ENCODE measurements around the gene DNAI2. TPM values are rescaled to one million over a fixed set of nuclear protein-coding genes. Genes with fewer than 3 reads are reported as not detected.

Gene DNAI2
- total RNA-seq, 4 donors from 2014 or later = 0.13 TPM; not detected in 3

DNA sequence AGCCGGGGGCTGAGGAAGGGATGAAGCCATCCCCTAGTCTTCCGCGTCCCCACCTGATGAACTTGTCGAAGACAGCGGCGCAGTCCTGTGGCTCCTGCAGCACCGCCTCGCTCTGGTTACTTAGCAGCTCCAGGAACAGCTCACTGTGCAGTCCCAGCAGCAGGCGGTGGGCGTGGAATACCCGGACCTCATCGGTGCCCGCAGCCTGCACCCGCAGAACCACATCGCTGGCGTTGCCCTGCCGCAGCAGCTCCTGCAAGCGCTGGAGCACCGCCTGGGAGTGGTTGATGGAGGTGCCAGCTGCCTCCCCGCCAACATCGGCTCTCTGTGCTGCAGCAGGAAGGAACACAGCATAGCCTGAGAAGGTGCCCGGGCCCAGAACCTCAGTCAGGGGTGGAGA lies 85.9 kb downstream of the DNAI2 start:
- H3K27me3 ChIP-seq = no peaks in the 10 kb centered on the region
- H3K4me3 ChIP-seq (replicated peaks in 1 of 3) = no peak overlapping the region
- intact Hi-C loops (cut with DNase I) = loop anchor here (2.0 to 5.0 kb wide), 2 partner anchors 59 to 153 kb away; no protein-coding TSS in a partner anchor
- no peaks in the 10 kb centered on the region for H3K36me3 ChIP-seq
- TF ChIP-seq, protein P1, sequence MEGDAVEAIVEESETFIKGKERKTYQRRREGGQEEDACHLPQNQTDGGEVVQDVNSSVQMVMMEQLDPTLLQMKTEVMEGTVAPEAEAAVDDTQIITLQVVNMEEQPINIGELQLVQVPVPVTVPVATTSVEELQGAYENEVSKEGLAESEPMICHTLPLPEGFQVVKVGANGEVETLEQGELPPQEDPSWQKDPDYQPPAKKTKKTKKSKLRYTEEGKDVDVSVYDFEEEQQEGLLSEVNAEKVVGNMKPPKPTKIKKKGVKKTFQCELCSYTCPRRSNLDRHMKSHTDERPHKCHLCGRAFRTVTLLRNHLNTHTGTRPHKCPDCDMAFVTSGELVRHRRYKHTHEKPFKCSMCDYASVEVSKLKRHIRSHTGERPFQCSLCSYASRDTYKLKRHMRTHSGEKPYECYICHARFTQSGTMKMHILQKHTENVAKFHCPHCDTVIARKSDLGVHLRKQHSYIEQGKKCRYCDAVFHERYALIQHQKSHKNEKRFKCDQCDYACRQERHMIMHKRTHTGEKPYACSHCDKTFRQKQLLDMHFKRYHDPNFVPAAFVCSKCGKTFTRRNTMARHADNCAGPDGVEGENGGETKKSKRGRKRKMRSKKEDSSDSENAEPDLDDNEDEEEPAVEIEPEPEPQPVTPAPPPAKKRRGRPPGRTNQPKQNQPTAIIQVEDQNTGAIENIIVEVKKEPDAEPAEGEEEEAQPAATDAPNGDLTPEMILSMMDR (IDR thresholded peaks at IDR 0.05) = no peak
- no peak for TF ChIP-seq POLR2A (IDR thresholded peaks at IDR 0.05)
- H3K4me1 ChIP-seq = peaks cover 20 to 31% of the 10 kb centered on the region in 2 donors
- no peak overlapping the region for H3K27ac ChIP-seq
- no peak for DNase-seq
- 96% methylated on average over 21 to 22 of the region's 22 CpGs for WGBS, 2 donors
- H3K9me3 ChIP-seq = no peaks in the 10 kb centered on the region

DNA sequence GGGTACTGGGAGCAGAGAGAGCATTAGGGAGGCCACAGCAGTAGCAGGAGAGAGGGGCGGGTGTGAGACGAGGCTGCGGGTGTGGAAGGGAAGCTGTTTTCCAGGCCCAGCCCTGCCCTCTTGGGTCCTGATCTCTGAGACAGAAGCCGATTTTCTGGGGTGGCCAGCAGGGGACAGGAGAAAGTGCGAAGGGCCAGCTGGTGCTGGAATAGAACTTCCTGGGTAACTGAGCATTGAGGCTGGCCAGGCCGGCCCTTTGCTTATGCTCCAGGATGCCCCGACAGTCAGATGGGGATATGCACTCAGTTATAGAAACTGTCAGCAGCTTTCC lies 86.8 kb downstream of the DNAI2 start:
- intact Hi-C loops (cut with DNase I) = loop anchor here (2.0 to 5.0 kb wide), 2 partner anchors 60 to 154 kb away; no protein-coding TSS in a partner anchor

DNA sequence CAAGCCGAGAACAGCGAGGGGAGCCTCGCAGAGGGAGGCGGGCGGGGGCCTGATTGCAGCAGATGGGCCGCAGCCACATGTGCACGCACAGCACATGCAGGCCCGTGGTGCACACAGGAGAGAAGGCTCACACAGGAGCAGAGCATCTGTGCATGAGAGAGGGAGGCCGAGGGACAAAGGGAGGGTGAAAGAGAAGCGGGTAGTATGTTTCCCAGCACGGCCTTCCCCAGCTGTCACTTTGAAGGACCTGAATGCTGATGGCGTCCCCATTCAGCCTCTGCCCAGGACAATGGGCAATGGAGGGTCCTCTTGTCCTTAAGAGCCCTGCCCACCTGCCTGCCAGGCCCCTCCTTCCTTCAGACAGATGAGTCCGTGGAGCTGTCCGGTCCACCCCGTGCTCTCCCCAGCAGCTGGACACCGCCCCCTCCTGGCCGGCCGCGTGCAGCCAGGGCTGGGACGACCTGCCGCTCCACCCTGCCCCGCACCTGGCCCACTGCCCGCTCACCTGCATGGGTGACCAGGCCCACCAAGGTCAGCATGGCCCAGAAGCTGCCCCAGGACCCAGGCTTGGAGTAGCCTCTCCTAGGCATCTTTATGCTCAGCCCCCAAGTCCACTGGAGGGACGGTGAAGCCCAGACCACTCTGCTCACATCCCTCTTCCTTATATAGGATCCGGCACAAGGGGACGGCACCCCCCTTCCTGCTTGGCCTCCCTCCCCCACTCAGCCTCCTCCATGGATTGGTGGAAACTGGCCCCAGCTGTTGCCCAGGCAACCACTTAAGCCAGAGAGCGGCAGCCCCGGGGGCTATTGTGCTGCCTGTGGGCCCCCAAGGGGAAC lies 87.4 kb downstream of the DNAI2 start, which contains the start of gene BTBD17:
TSS of gene BTBD17 (minus strand) at position 639 of the 839 bp plus-strand sequence. CDS start at position 590, 49 bp downstream.
- intact Hi-C loops (cut with DNase I) = loop anchor here (2.0 to 5.0 kb wide), 2 partner anchors 61 to 154 kb away; no protein-coding TSS in a partner anchor
- H3K4me3 ChIP-seq (replicated peaks in 1 of 3) = no peak within 1 kb of the TSS
- H3K36me3 ChIP-seq = no peaks in the 10 kb centered on the region
- DNase-seq = peak; percentile 83 to 84
- peaks cover 20 to 30% of the 10 kb centered on the region in 2 donors for H3K4me1 ChIP-seq
- no peak for TF ChIP-seq POLR2A (IDR thresholded peaks at IDR 0.05)
- TF ChIP-seq, protein P1 (IDR thresholded peaks at IDR 0.05) = peak; percentile 62 to 91 (median 74)
- H3K9me3 ChIP-seq = no peaks in the 10 kb centered on the region
- 33 to 41% methylated on average over 23 to 25 of the region's 28 CpGs for WGBS, 2 donors
- peak within 1 kb of the TSS in 2 of 3 donors; percentile 10 to 24 for H3K27ac ChIP-seq
- H3K27me3 ChIP-seq = no peaks in the 10 kb centered on the region

More for the DNA sequence above, 86.8 kb downstream of the DNAI2 start:
- H3K4me3 ChIP-seq (replicated peaks in 1 of 3) = no peak overlapping the region
- no peaks in the 10 kb centered on the region for H3K27me3 ChIP-seq
- TF ChIP-seq, protein P1 (IDR thresholded peaks at IDR 0.05) = no peak
- TF ChIP-seq POLR2A (IDR thresholded peaks at IDR 0.05) = no peak
- no peak for DNase-seq
- H3K4me1 ChIP-seq = peaks cover 20 to 31% of the 10 kb centered on the region in 2 donors
- H3K36me3 ChIP-seq = no peaks in the 10 kb centered on the region
- 69% methylated on average over 7 of the region's 7 CpGs for WGBS, 2 donors
- no peaks in the 10 kb centered on the region for H3K9me3 ChIP-seq
- H3K27ac ChIP-seq = no peak overlapping the region

DNA sequence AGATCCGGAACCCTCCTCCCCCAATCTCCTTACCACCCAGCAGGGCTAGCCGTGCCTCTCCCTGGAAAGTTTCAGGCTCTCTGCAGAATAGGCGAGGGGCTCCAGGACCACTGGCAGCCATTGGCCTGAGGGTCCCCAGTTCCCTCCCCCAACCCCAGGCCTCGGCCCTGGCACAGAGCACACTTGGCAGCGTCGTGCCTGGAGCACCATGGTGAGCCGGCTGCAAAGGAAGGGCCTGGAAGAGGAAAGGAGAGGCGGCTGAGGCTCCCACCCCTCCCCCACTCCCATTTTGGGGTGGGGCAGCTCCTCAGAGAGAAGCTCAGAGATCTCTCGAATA lies 88.0 kb downstream of the DNAI2 start:
- Histone ChIP-seq H3K36me3 (no peaks in the 10 kb centered on the region), H3K4me1 (peaks cover 20 to 25% of the 10 kb centered on the region in 2 donors), H3K4me3 (replicated peaks in 1 of 3) (no peak overlapping the region), H3K27ac (peak overlapping the region in 2 of 3 donors; percentile 10 to 24), H3K9me3 (no peaks in the 10 kb centered on the region), H3K27me3 (no peaks in the 10 kb centered on the region)
- WGBS, 2 donors = 4 to 6% methylated on average over 2 to 3 of the region's 9 CpGs
- intact Hi-C loops (cut with DNase I) = loop anchor here (5.0 kb wide), 1 partner anchor 155 kb away; no protein-coding TSS in a partner anchor
- no peak for DNase-seq
- TF ChIP-seq, protein P1 (IDR thresholded peaks at IDR 0.05) = no peak

Measured in thyroid gland (tissue), 4 donors.